GM21390 (cell line): ENCODE results near the gene PDS5B.
"Not testable (repeated sequence)": the region's sequence is repeated elsewhere in the genome, so short reads cannot be mapped to it uniquely, and the experiment has no call there.

ENCODE experiments used
- ATAC-seq: cut with Tn5 transposase; IDR thresholded peaks from one replicate; pipeline ENCODE4 v1.9.1; 2021; ENCODE audit not compliant: unreplicated experiment

The PDS5B gene

GRCh38 chr13:32586080-32586900, at the start of gene PDS5B:
Gene PDS5B, plus strand, starts transcription at chr13:32586452. Its CDS starts 62,321 bp downstream, at chr13:32648773.
- peak; percentile 75 for ATAC-seq

- peak; percentile 0 for ATAC-seq
Observed at GRCh38 chr13:32537580-32538142, 48.6 kb upstream of the PDS5B start.

- ATAC-seq: peak; percentile 77
Observed at GRCh38 chr13:32538143-32538620, 48.1 kb upstream of the PDS5B start.

- peak; percentile 96 for ATAC-seq
Observed at GRCh38 chr13:32538621-32539246, 47.5 kb upstream of the PDS5B start, which contains the start of gene N4BP2L2. Gene N4BP2L2, minus strand, starts transcription at chr13:32538795. Its CDS starts 1,768 bp downstream, at chr13:32537027.

- no peak for ATAC-seq
Observed at GRCh38 chr13:32542221-32542620, 44.0 kb upstream of the PDS5B start.

GRCh38 chr13:32545083-32545482, 41.2 kb upstream of the PDS5B start:
- ATAC-seq: no peak

GRCh38 chr13:32548837-32549236, 37.4 kb upstream of the PDS5B start:
- no peak for ATAC-seq

- ATAC-seq: no peak
Observed at GRCh38 chr13:32549788-32550187, 36.5 kb upstream of the PDS5B start.

- no peak for ATAC-seq
Observed at GRCh38 chr13:32553720-32554119, 32.5 kb upstream of the PDS5B start.

GRCh38 chr13:32555613-32556012, 30.6 kb upstream of the PDS5B start:
- ATAC-seq: no peak

- ATAC-seq: not testable (repeated sequence)
Observed at GRCh38 chr13:32560842-32561241, 25.4 kb upstream of the PDS5B start.

GRCh38 chr13:32575687-32576086, 10.6 kb upstream of the PDS5B start:
- ATAC-seq: not testable (repeated sequence)

GRCh38 chr13:32577032-32577431, 9.2 kb upstream of the PDS5B start:
- ATAC-seq: no peak

- ATAC-seq: no peak
Observed at GRCh38 chr13:32581177-32581786, 5.0 kb upstream of the PDS5B start.

- no peak for ATAC-seq
Observed at GRCh38 chr13:32582281-32582680, 4.0 kb upstream of the PDS5B start.

- ATAC-seq: no peak
Observed at GRCh38 chr13:32582991-32583390, 3.3 kb upstream of the PDS5B start.

- ATAC-seq: no peak
Observed at GRCh38 chr13:32585550-32586079, 637 bp upstream of the PDS5B start.

- peak; percentile 40 for ATAC-seq
Observed at GRCh38 chr13:32587011-32587810, 959 bp downstream of the PDS5B start.

- ATAC-seq: no peak
Observed at GRCh38 chr13:32587811-32588170, 1.5 kb downstream of the PDS5B start.

GRCh38 chr13:32588736-32589135, 2.5 kb downstream of the PDS5B start:
- ATAC-seq: no peak
